Motor neuron (in vitro differentiated cells): ENCODE measurements around the gene RAB36. TPM values are rescaled to one million over a fixed set of nuclear protein-coding genes. Genes with fewer than 3 reads are reported as not detected.

Experiments
- ATAC-seq, 8 experiments: fragments of 200-7000 bp; cut with Tn5 transposase; replicated peaks in 6 of 8; 2 replicates each; pipeline ENCODE4 v1.8.0; 2021; ENCODE audit warnings: mild to moderate bottlenecking in 8 of 8, moderate library complexity in 8 of 8
- H3K27ac ChIP-seq, 2 donors: fragments of 250-450 bp; sonication (Bioruptor Pico); 2 replicates each; pipeline ENCODE4 v1.9.0; 2021; ENCODE audit warnings: antibody characterized with exemption in 2 of 2, mild to moderate bottlenecking in 2 of 2, moderate library complexity in 1 of 2
- H3K4me1 ChIP-seq, 2 donors: fragments of 250-450 bp; sonication (Bioruptor Pico); replicated peaks in 1 of 2; 2 replicates each; pipeline ENCODE4 v1.6.1; 2021; ENCODE audit warnings: antibody characterized with exemption in 2 of 2, mild to moderate bottlenecking in 2 of 2, moderate library complexity in 1 of 2
- H3K4me3 ChIP-seq, 5 donors: fragments of 250-450 bp; sonication (Bioruptor Pico); 2 replicates each; pipeline ENCODE4 v1.9.0; 2021; ENCODE audit warnings: antibody characterized with exemption in 5 of 5, mild to moderate bottlenecking in 5 of 5, moderate library complexity in 4 of 5
- WGBS, 10 experiments: fragments of 450-650 bp; shearing (Covaris generic); methylation state at CpG; one replicate each; pipeline ENCODE4 v1.0.0; 2022; 5-methylcytosine and 5-hydroxymethylcytosine counted together
- in situ Hi-C, 9 experiments: fragments of 400-800 bp; cut with MboI; loops; one replicate each; pipeline ENCODE4 v1.15.0; 2021; ENCODE audit warnings: low sequenced_read_pairs in 9 of 9, low pct_unique_long_range_greater_than_20kb in 2 of 9; ENCODE audit not compliant: unreplicated experiment in 9 of 9
- total RNA-seq, 8 experiments: library from RNA; unstranded; fragments of 300-600 nt; gene quantifications; 2 replicates each; pipeline versions ENCODE4 v1.2.3 to v1.2.4, GENCODE V29; 2022

The RAB36 gene
- total RNA-seq, 8 experiments from 2014 or later: 3.1 to 14.4 (median 3.9) TPM

- Histone ChIP-seq H3K4me1 (peaks cover 12 to 17% of the 10 kb centered on the region in 2 donors), H3K27ac (peak overlapping the region; percentile 58 to 59), H3K4me3 (no peak overlapping the region)
- ATAC-seq: no peak
- WGBS, 10 experiments: 60 to 100% (median 87%) methylated on average over 1 to 5 of the region's 7 CpGs; no CpG with 5 or more reads in 1 of the 10 experiments
- in situ Hi-C loops: no loop called here
Observed at GRCh38 chr22:23203452-23204124, 58.3 kb downstream of the RAB36 start.

GRCh38 chr22:23204125-23204488 lies 58.8 kb downstream of the RAB36 start:
- 7 to 99% (median 93%) methylated on average over 1 to 10 of the region's 11 CpGs for WGBS, 10 experiments
- peak in 1 of 8 experiments; percentile 10 for ATAC-seq

GRCh38 chr22:23204541-23205157 lies 59.4 kb downstream of the RAB36 start:
- in situ Hi-C loops: no loop called here
- 40 to 100% (median 87%) methylated on average over 1 to 3 of the region's 11 CpGs; no CpG with 5 or more reads in 6 of the 10 experiments for WGBS, 10 experiments
- Histone ChIP-seq H3K4me1 (peaks cover 4 to 7% of the 10 kb centered on the region in 2 donors), H3K27ac (peak overlapping the region; percentile 21 to 30), H3K4me3 (no peak overlapping the region)
- peak in 1 of 8 experiments; percentile 35 for ATAC-seq

More at GRCh38 chr22:23204125-23204488, 58.8 kb downstream of the RAB36 start:
- in situ Hi-C loops: no loop called here
- Histone ChIP-seq H3K4me1 (peaks cover 9 to 12% of the 10 kb centered on the region in 2 donors), H3K27ac (peak overlapping the region in 1 of 2 donors; percentile 30), H3K4me3 (no peak overlapping the region)

- no peak for ATAC-seq
- in situ Hi-C loops: no loop called here
- H3K4me3 ChIP-seq: no peak overlapping the region
- H3K4me1 ChIP-seq: peaks cover 0 to 6% of the 10 kb centered on the region in 2 donors
- H3K27ac ChIP-seq: peak overlapping the region; percentile 21 to 37
- 59 to 94% (median 90%) methylated on average over 2 to 8 of the region's 9 CpGs; no CpG with 5 or more reads in 5 of the 10 experiments for WGBS, 10 experiments
Observed at GRCh38 chr22:23205339-23206049, 60.2 kb downstream of the RAB36 start.

- in situ Hi-C loops: no loop called here
Observed at GRCh38 chr22:23206915-23207314, 61.6 kb downstream of the RAB36 start.

GRCh38 chr22:23207729-23208393 lies 62.6 kb downstream of the RAB36 start:
- H3K27ac ChIP-seq: peak overlapping the region in 1 of 2 donors; percentile 42
- peaks cover 16 to 24% of the 10 kb centered on the region in 2 donors for H3K4me1 ChIP-seq
- in situ Hi-C loops: no loop called here
- no peak overlapping the region for H3K4me3 ChIP-seq
- 74 to 100% (median 100%) methylated on average over 1 to 5 of the region's 11 CpGs; no CpG with 5 or more reads in 2 of the 10 experiments for WGBS, 10 experiments
- ATAC-seq: peak in 1 of 8 experiments; percentile 20

More at GRCh38 chr22:23206915-23207314, 61.6 kb downstream of the RAB36 start:
- peaks cover 6 to 15% of the 10 kb centered on the region in 2 donors for H3K4me1 ChIP-seq
- no peak for ATAC-seq
- no peak overlapping the region for H3K4me3 ChIP-seq
- H3K27ac ChIP-seq: peak overlapping the region in 1 of 2 donors; percentile 45

GRCh38 chr22:23210428-23211170 lies 65.3 kb downstream of the RAB36 start:
- ATAC-seq: peak in 3 of 8 experiments; percentile 49 to 64 (median 49)
- in situ Hi-C loops: no loop called here
- WGBS, 10 experiments: 64 to 100% (median 81%) methylated on average over 1 to 6 of the region's 6 CpGs
- H3K4me3 ChIP-seq: no peak overlapping the region
- peak overlapping the region; percentile 27 to 41 for H3K27ac ChIP-seq
- peaks cover 17 to 27% of the 10 kb centered on the region in 2 donors for H3K4me1 ChIP-seq

GRCh38 chr22:23211622-23212021 lies 66.3 kb downstream of the RAB36 start:
- H3K4me1 ChIP-seq: peaks cover 17 to 36% of the 10 kb centered on the region in 2 donors
- H3K4me3 ChIP-seq: no peak overlapping the region
- 70 to 100% (median 100%) methylated on average over 1 to 3 of the region's 3 CpGs; no CpG with 5 or more reads in 3 of the 10 experiments for WGBS, 10 experiments
- in situ Hi-C loops: no loop called here
- no peak for ATAC-seq
- peak overlapping the region; percentile 41 to 50 for H3K27ac ChIP-seq

- H3K27ac ChIP-seq: peak overlapping the region; percentile 55 to 64
- in situ Hi-C loops: no loop called here
- 52 to 100% (median 84%) methylated on average over 1 to 6 of the region's 10 CpGs; no CpG with 5 or more reads in 3 of the 10 experiments for WGBS, 10 experiments
Observed at GRCh38 chr22:23212061-23213021, 67.1 kb downstream of the RAB36 start.

GRCh38 chr22:23213022-23213555 lies 67.8 kb downstream of the RAB36 start:
- H3K4me1 ChIP-seq: peaks cover 23 to 41% of the 10 kb centered on the region in 2 donors
- in situ Hi-C loops: no loop called here
- WGBS, 10 experiments: 80 to 100% (median 88%) methylated on average over 1 to 5 of the region's 13 CpGs; no CpG with 5 or more reads in 6 of the 10 experiments
- H3K4me3 ChIP-seq: no peak overlapping the region
- peak overlapping the region; percentile 55 to 64 for H3K27ac ChIP-seq
- ATAC-seq: no peak

More at GRCh38 chr22:23212061-23213021, 67.1 kb downstream of the RAB36 start:
- Histone ChIP-seq H3K4me3 (no peak overlapping the region), H3K4me1 (peaks cover 17 to 36% of the 10 kb centered on the region in 2 donors)
- ATAC-seq: peak in 5 of 8 experiments; percentile 39 to 56 (median 43)
